Hepatocyte (in vitro differentiated cells): ENCODE measurements around the gene PXDN. TPM values are rescaled to one million over a fixed set of nuclear protein-coding genes. Genes with fewer than 3 reads are reported as not detected.
A peak's percentile ranks its signal among the peaks of the same experiment; 100 is the strongest.

ENCODE experiments used
- DNase-seq: peaks from one replicate; pipeline ENCODE4 v3.0.0-alpha.2; 2016; ENCODE audit warnings: low spot score
- H2AFZ ChIP-seq: fragments of 200-600 bp; sonication (generic); 2 replicates; pipeline ENCODE4 v1.6.0; 2016; ENCODE audit warnings: antibody characterized with exemption, mild to moderate bottlenecking
- H3K27ac ChIP-seq: fragments of 200-600 bp; sonication (generic); 2 replicates; pipeline ENCODE4 v1.5.1; 2016; ENCODE audit warnings: mild to moderate bottlenecking
- H3K27me3 ChIP-seq: fragments of 200-600 bp; sonication (generic); 2 replicates; pipeline ENCODE4 v1.6.1; 2016
- H3K36me3 ChIP-seq: fragments of 200-600 bp; sonication (generic); replicated peaks from 2 replicates; pipeline ENCODE4 v1.5.1; 2016; ENCODE audit warnings: low read depth; ENCODE audit not compliant: insufficient read depth
- H3K4me1 ChIP-seq: fragments of 200-600 bp; sonication (generic); 2 replicates; pipeline ENCODE4 v1.5.1; 2016; ENCODE audit warnings: mild to moderate bottlenecking, moderate library complexity; ENCODE audit not compliant: insufficient read depth
- H3K4me2 ChIP-seq: fragments of 200-600 bp; sonication (generic); 2 replicates; pipeline ENCODE4 v1.6.0; 2016
- H3K4me3 ChIP-seq: fragments of 200-600 bp; sonication (generic); 2 replicates; pipeline ENCODE4 v1.5.1; 2016; ENCODE audit warnings: mild to moderate bottlenecking
- H3K79me2 ChIP-seq: fragments of 200-600 bp; sonication (generic); 2 replicates; pipeline ENCODE4 v1.6.0; 2017; ENCODE audit warnings: mild to moderate bottlenecking
- H3K9me2 ChIP-seq: fragments of 200-600 bp; sonication (generic); replicated peaks from 2 replicates; pipeline ENCODE4 v1.6.0; 2017; ENCODE audit warnings: mild to moderate bottlenecking; ENCODE audit not compliant: insufficient read depth
- H3K9me3 ChIP-seq: fragments of 200-600 bp; sonication (generic); 2 replicates; pipeline ENCODE4 v1.5.1; 2016; ENCODE audit warnings: low read depth, mild to moderate bottlenecking
- H4K20me1 ChIP-seq: fragments of 200-600 bp; sonication (generic); 2 replicates; pipeline ENCODE4 v1.6.0; 2016; ENCODE audit warnings: mild to moderate bottlenecking; ENCODE audit not compliant: insufficient read depth, poor library complexity, severe bottlenecking
- EZH2 ChIP-seq: fragments of 200-600 bp; sonication (generic); IDR thresholded peaks from 2 replicates; pipeline ENCODE4 v1.6.1; 2016; ENCODE audit warnings: antibody characterized with exemption, mild to moderate bottlenecking, borderline replicate concordance
- EZH2phosphoT487 ChIP-seq: fragments of 200-600 bp; sonication (generic); IDR thresholded peaks from one replicate; pipeline ENCODE4 v1.6.1; 2018; ENCODE audit warnings: antibody characterized with exemption, mild to moderate bottlenecking, low read depth, moderate library complexity; ENCODE audit not compliant: unreplicated experiment, severe bottlenecking
- WGBS: methylation state at CpG from one replicate; pipeline ENCODE4 v1.1.6; 2016; ENCODE audit warnings: low lambda C conversion rate; ENCODE audit errors: missing lambda C conversion rate; 5-methylcytosine and 5-hydroxymethylcytosine counted together
- polyA plus RNA-seq: library from polyadenylated mRNA; unstranded; fragments of >200 nt; fragmentation: Nextera tagmentation; extraction: Ambion mirVana; gene quantifications from 2 replicates; pipeline ENCODE4 v1.2.1, GENCODE V29; 2016
- total RNA-seq: library from RNA; depleted of rRNA; stranded (reverse); fragments of >200 nt; gene quantifications from 2 replicates; pipeline ENCODE4 v1.2.3, GENCODE V29; 2014
- TF ChIP-seq, protein P1 (sequence below): fragments of 200-600 bp; sonication (generic); IDR thresholded peaks from 2 replicates; pipeline ENCODE4 v1.5.1; 2016; ENCODE audit warnings: antibody characterized with exemption, mild to moderate bottlenecking; ENCODE audit not compliant: poor library complexity

Gene PXDN
- total and polyA plus RNA-seq, 2 experiments from 2014 or later = 107 to 118 TPM

DNA sequence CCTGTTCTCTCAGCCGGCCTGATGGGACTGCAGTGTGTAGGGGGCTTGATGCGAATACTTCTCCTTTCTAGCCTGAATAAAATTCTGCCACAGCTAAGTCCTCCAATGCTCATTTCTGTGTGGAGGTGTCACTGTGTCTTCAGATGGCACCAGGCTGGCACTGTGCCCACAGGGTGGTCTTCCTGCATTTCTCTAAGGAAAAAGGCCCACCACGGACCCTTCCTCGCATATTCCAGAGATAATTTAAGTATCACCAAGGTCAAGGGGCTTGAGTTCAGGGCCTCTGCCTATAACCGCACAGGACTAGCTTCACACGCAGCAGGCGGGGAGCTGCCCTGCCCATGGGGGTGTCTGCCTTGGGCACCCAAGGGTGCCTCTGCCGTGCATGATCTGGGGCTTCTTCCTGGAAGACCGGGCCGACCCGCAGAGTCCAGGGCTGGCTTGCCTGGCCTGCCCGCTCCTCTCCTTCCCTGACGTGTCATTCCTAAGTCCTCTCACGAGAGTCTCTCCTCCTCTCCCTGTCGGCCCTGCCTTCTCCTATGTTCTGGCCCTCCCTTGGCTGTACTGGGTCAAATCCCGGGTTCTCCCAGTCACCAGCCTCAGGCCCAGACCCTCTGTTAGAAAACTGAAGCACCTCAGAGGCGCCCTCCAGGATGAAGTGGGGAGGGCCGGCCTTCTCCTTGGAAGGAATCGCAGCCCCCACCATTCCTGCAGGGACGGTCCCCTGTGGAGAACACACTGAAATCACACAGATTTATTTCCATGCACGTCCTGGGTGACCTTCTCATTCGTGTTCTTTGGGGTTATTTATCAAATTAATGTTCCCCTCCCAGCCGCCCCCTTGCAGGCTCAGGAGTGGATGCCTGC, 48.9 kb upstream of the PXDN start:
- Histone ChIP-seq H3K79me2 (no peaks in the 10 kb centered on the region), H3K27ac (no peak overlapping the region), H3K4me3 (no peak overlapping the region), H3K9me3 (no peaks in the 10 kb centered on the region), H3K36me3 (no peaks in the 10 kb centered on the region), H3K27me3 (no peaks in the 10 kb centered on the region), H2AFZ (no peak overlapping the region), H3K4me2 (no peak overlapping the region), H4K20me1 (no peaks in the 10 kb centered on the region), H3K4me1 (peaks cover 12% of the 10 kb centered on the region), H3K9me2 (no peaks in the 10 kb centered on the region)
- no peak for DNase-seq
- TF ChIP-seq EZH2 (no peak), EZH2phosphoT487 (no peak)
- TF ChIP-seq, protein P1, sequence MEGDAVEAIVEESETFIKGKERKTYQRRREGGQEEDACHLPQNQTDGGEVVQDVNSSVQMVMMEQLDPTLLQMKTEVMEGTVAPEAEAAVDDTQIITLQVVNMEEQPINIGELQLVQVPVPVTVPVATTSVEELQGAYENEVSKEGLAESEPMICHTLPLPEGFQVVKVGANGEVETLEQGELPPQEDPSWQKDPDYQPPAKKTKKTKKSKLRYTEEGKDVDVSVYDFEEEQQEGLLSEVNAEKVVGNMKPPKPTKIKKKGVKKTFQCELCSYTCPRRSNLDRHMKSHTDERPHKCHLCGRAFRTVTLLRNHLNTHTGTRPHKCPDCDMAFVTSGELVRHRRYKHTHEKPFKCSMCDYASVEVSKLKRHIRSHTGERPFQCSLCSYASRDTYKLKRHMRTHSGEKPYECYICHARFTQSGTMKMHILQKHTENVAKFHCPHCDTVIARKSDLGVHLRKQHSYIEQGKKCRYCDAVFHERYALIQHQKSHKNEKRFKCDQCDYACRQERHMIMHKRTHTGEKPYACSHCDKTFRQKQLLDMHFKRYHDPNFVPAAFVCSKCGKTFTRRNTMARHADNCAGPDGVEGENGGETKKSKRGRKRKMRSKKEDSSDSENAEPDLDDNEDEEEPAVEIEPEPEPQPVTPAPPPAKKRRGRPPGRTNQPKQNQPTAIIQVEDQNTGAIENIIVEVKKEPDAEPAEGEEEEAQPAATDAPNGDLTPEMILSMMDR = no peak
- 93% methylated on average over 23 of the region's 23 CpGs for WGBS

DNA sequence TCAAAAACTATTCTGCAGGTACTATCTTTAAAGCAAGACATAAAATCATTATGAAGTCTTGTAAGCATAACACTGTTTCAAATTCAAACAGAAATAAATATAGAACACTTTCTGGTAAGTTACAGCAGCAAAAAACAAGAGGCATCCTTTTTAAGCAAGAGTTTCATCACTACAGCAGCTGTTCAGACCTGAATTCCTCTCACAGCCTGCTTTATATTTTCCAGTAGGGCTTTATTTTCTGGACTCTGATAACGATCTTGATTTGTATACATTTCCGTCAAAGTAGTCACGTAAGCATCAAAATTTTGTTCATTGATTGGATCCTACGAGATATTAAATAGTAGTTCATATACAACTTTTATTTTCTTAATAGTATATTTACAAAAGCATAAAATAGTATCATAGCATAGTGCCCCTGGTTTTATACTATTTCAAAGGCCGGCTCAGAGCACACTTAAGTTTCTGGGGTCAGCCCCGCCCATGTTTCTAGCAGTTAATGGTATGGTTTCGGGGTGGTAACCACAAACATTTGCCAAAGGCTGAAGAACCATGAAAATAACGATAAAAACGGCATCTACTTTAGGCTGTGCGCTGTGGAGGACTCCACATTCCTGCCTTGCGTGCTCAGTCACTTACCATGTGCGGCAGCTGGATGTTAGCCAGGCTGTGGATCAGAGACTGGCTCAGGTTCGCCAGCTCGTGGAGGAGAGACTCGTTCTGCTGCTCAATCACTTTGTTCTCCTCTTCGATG, 47.5 kb upstream of the PXDN start:
- Histone ChIP-seq H3K27me3 (no peaks in the 10 kb centered on the region), H3K4me2 (peak overlapping the region; percentile 52), H3K9me3 (no peaks in the 10 kb centered on the region), H3K36me3 (no peaks in the 10 kb centered on the region), H3K4me1 (peaks cover 12% of the 10 kb centered on the region), H2AFZ (no peak overlapping the region), H3K4me3 (no peak overlapping the region), H3K79me2 (no peaks in the 10 kb centered on the region), H3K27ac (peak overlapping the region; percentile 35), H3K9me2 (no peaks in the 10 kb centered on the region), H4K20me1 (no peaks in the 10 kb centered on the region)
- TF ChIP-seq EZH2 = no peak
- no peak for TF ChIP-seq EZH2phosphoT487
- TF ChIP-seq, protein P1 = no peak
- WGBS = 59% methylated on average over 16 of the region's 16 CpGs
- peak; percentile 58 for DNase-seq

DNA sequence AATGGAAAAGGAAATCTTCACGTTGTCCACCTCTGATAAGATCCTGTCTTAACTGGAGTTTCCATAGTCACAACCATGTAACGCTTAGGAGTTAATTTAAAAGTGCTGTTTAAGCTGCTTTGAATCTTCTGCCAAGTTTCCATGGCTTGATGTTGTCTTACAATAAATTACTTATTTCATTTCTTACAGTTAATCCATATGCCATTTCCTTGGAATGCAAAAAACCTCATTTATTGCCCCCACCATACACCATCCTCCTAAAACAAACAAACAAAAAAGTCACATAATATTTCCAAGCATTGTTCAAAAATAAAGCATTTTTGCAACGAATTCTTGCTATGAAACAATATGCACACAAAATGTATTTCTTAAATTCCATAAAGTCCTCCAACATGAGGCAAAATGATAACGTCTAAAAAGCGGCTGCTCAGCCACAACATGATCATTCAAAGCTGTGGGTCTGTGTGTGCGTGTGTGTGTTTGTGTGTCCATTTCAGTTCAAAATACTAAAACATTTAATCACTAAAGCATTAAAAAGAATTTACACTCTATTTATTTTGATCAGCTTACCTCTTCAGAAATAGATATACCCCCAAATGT, 46.8 kb upstream of the PXDN start:
- Histone ChIP-seq H3K27me3 (no peaks in the 10 kb centered on the region), H3K79me2 (no peaks in the 10 kb centered on the region), H4K20me1 (no peaks in the 10 kb centered on the region), H3K4me1 (peaks cover 12% of the 10 kb centered on the region), H3K9me2 (no peaks in the 10 kb centered on the region), H3K4me3 (no peak overlapping the region), H3K4me2 (no peak overlapping the region), H3K9me3 (no peaks in the 10 kb centered on the region), H3K27ac (peak overlapping the region; percentile 35), H3K36me3 (no peaks in the 10 kb centered on the region), H2AFZ (no peak overlapping the region)
- no peak for DNase-seq
- 75% methylated on average over 6 of the region's 6 CpGs for WGBS
- TF ChIP-seq EZH2 = no peak
- TF ChIP-seq, protein P1 = no peak
- no peak for TF ChIP-seq EZH2phosphoT487
